Measurements from ENCODE around the gene HSP90AB1.

HSP90AB1 gene

GRCh38 chr6:44234101-44235025, 12.5 kb upstream of the HSP90AB1 start:
- Histone ChIP-seq H3K4me3 (ENCODE audit: low read depth in 1 of 2, low read length in 1 of 2) (no peak overlapping the region), H3K36me3 (no peaks in the 10 kb centered on the region), H3K4me1 (ENCODE audit: control insufficient read depth in 1 of 2, insufficient read depth in 1 of 2, low read depth in 1 of 2, low read length in 1 of 2) (peaks cover 68 to 71% of the 10 kb centered on the region in 2 experiments), H3K27ac (no peak overlapping the region), H3K9me3 (no peaks in the 10 kb centered on the region), H3K27me3 (no peaks in the 10 kb centered on the region)
- TF ChIP-seq CTCF (IDR thresholded peaks at IDR 0.05): no peak

GRCh38 chr6:44235269-44235668, 11.6 kb upstream of the HSP90AB1 start:
- Histone ChIP-seq H3K27ac (no peak overlapping the region), H3K4me1 (ENCODE audit: control insufficient read depth in 1 of 2, insufficient read depth in 1 of 2, low read depth in 1 of 2, low read length in 1 of 2) (peaks cover 59 to 62% of the 10 kb centered on the region in 2 experiments), H3K4me3 (ENCODE audit: low read depth in 1 of 2, low read length in 1 of 2) (no peak overlapping the region), H3K9me3 (no peaks in the 10 kb centered on the region), H3K27me3 (no peaks in the 10 kb centered on the region), H3K36me3 (no peaks in the 10 kb centered on the region)
- TF ChIP-seq CTCF (IDR thresholded peaks at IDR 0.05): no peak

- Histone ChIP-seq H3K4me3 (ENCODE audit: low read depth in 1 of 2, low read length in 1 of 2) (no peak overlapping the region), H3K4me1 (ENCODE audit: control insufficient read depth in 1 of 2, insufficient read depth in 1 of 2, low read depth in 1 of 2, low read length in 1 of 2) (peaks cover 58 to 61% of the 10 kb centered on the region in 2 experiments), H3K27me3 (no peaks in the 10 kb centered on the region), H3K9me3 (no peaks in the 10 kb centered on the region), H3K36me3 (no peaks in the 10 kb centered on the region), H3K27ac (no peak overlapping the region)
- no peak for TF ChIP-seq CTCF (IDR thresholded peaks at IDR 0.05)
Measured at GRCh38 chr6:44235891-44236516, 10.9 kb upstream of the HSP90AB1 start.

GRCh38 chr6:44237021-44237812, 9.7 kb upstream of the HSP90AB1 start:
- no peaks in the 10 kb centered on the region for H3K27me3 ChIP-seq
- H3K36me3 ChIP-seq: no peaks in the 10 kb centered on the region
- H3K9me3 ChIP-seq: no peaks in the 10 kb centered on the region
- peaks cover 55 to 57% of the 10 kb centered on the region in 2 experiments for H3K4me1 ChIP-seq (ENCODE audit: control insufficient read depth in 1 of 2, insufficient read depth in 1 of 2, low read depth in 1 of 2, low read length in 1 of 2)
- peak overlapping the region; percentile 67 to 97 for H3K4me3 ChIP-seq (ENCODE audit: low read depth in 1 of 2, low read length in 1 of 2)
- H3K27ac ChIP-seq: peak overlapping the region; percentile 70
- TF ChIP-seq CTCF (IDR thresholded peaks at IDR 0.05): no peak

GRCh38 chr6:44237813-44238433, 9.0 kb upstream of the HSP90AB1 start:
- Histone ChIP-seq H3K9me3 (no peaks in the 10 kb centered on the region), H3K4me1 (ENCODE audit: control insufficient read depth in 1 of 2, insufficient read depth in 1 of 2, low read depth in 1 of 2, low read length in 1 of 2) (peaks cover 53% of the 10 kb centered on the region in 2 experiments), H3K27me3 (no peaks in the 10 kb centered on the region), H3K4me3 (ENCODE audit: low read depth in 1 of 2, low read length in 1 of 2) (peak overlapping the region; percentile 67 to 97), H3K36me3 (no peaks in the 10 kb centered on the region), H3K27ac (peak overlapping the region; percentile 70)
- TF ChIP-seq CTCF (IDR thresholded peaks at IDR 0.05): peak; percentile 98

Measured in neutrophil (primary cell).